ENCODE results near the gene DVL1.

The DVL1 gene

DNA sequence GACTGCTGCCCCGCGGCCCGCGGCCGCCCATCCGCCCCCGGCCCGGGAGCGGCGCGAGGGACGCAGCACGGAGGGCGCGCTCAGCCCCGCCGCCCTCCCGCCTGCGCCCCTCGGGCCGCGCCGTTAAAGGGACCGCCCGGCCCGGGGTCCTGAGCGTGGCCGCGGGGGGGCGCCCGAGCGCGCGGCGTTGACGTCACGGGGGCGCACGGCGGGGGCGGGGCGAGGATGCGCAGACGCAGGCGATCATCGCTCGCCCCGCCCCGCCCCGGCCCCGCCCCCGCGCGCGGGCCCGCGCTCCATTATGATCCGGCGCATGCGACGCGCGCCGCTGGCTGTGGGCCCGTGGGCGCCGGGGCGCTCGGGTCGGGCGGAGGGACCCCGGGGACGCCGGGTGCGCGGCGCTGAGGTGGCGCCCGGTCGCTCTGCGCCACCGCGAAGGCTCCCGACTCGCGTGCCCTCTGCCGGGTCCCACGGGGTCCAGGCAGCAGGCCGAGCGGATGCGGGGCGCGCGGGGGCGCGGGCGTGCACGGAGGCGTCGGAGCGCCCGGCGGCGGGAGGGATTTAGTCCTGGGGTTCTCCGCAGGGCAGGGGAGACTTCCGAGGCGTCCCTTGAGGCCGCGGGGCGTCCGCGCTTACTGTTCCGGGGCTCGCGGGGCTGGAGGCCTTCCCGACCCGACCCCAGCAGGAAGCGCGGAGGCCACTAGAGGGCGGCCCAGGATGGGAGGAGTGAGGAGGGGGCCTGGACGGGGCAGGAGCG, at the start of gene DVL1:
TSS of gene DVL1 (minus strand) at position 163 of the 757 bp plus-strand sequence. CDS start 353 bp downstream, outside the sequence.
- H3K27me3 ChIP-seq (ENCODE audit: insufficient read depth, insufficient read length), result no peaks in the 10 kb centered on the region
- H3K9me3 ChIP-seq (ENCODE audit: insufficient read depth, low read length), result no peaks in the 10 kb centered on the region
- H3K4me3 ChIP-seq (ENCODE audit: insufficient read length, low read depth), result peak within 1 kb of the TSS; percentile 66
- peaks cover 24% of the 10 kb centered on the region for H3K36me3 ChIP-seq (ENCODE audit: insufficient read depth, insufficient read length, low read length)
- DNase-seq (ENCODE audit: low read depth, low spot score), result no peak
- TF ChIP-seq YY1 (IDR thresholded peaks at IDR 0.05; ENCODE audit: insufficient read depth, insufficient read length) (no peak), ZNF274 (IDR thresholded peaks at IDR 0.05; ENCODE audit: low read depth, low read length) (no peak), SUZ12 (IDR thresholded peaks at IDR 0.05; ENCODE audit: extremely low read depth, insufficient read depth, insufficient read length) (no peak)
- H3K9ac ChIP-seq (ENCODE audit: insufficient read length, low read depth), result peak within 1 kb of the TSS; percentile 93
- peaks cover 15% of the 10 kb centered on the region for H3K4me1 ChIP-seq (ENCODE audit: insufficient read depth, insufficient read length)

DNA sequence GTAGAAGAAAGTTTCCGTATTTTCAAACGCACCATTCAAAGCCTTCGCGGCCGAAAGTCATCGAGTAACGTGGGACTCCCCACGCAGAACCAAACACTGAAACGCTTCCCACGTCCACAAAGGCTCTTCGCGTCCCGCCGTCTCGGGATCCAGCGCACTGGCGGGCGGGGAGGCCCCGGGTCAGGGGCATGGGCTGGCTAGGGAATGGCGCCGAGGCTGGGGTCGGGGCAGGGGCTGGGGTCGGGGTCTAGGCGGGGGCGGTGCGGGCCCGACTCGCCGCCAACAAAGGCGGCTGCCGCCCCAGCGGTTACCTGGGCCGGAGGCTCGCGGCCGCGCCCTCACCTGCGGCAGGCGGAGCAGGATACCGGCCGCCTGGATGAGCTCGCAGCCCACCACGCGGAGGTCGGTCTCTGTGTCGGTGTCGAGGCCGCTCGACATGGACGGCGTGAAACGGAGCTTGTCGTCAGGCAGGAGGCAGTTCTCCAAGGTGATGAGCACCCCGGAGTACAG, 49.5 kb upstream of the DVL1 start:
- H3K36me3 ChIP-seq (ENCODE audit: insufficient read depth, insufficient read length, low read length), result peaks cover 72% of the 10 kb centered on the region
- no peaks in the 10 kb centered on the region for H3K9me3 ChIP-seq (ENCODE audit: insufficient read depth, low read length)
- H3K9ac ChIP-seq (ENCODE audit: insufficient read length, low read depth), result peak overlapping the region; percentile 98
- DNase-seq (ENCODE audit: low read depth, low spot score), result no peak
- TF ChIP-seq SUZ12 (IDR thresholded peaks at IDR 0.05; ENCODE audit: extremely low read depth, insufficient read depth, insufficient read length) (no peak), ZNF274 (IDR thresholded peaks at IDR 0.05; ENCODE audit: low read depth, low read length) (no peak), YY1 (IDR thresholded peaks at IDR 0.05; ENCODE audit: insufficient read depth, insufficient read length) (no peak)
- H3K4me3 ChIP-seq (ENCODE audit: insufficient read length, low read depth), result peak overlapping the region; percentile 97
- H3K27me3 ChIP-seq (ENCODE audit: insufficient read depth, insufficient read length), result no peaks in the 10 kb centered on the region
- peaks cover 15% of the 10 kb centered on the region for H3K4me1 ChIP-seq (ENCODE audit: insufficient read depth, insufficient read length)

DNA sequence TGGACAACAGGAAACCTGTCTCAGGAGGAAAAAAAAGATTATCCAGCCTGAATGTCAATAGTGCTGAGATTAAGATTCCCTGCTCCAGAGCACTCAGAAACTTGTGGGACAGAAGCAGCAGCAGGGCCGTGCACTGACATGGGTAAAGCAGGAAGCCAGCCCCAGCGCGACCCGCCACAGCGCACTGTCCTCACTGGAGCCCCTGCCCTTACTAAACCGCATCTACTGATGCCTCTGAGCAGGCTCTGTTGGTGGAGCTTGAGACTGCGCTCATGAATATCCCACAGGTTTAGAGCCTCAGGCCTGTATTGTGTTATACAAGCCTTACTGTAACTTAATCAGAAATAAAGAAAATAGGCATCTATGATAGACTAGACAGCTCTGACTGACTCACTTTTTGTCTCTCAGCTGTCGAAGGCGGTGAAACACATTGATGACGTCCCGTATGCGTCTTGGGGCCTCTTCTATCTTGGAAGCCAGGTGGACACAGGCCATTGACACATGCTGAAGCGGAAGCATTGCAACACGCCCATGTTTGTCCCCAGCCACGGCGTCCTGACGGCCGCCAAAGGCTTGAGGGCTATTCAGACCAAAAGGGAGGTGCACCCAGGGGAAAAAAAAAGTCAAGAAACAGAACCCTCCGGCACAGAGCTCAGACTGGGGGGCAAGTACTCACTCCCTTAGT, 48.8 kb upstream of the DVL1 start:
- no peak for DNase-seq (ENCODE audit: low read depth, low spot score)
- H3K4me3 ChIP-seq (ENCODE audit: insufficient read length, low read depth), result peak overlapping the region; percentile 97
- no peak for TF ChIP-seq ZNF274 (IDR thresholded peaks at IDR 0.05; ENCODE audit: low read depth, low read length)
- TF ChIP-seq SUZ12 (IDR thresholded peaks at IDR 0.05; ENCODE audit: extremely low read depth, insufficient read depth, insufficient read length), result no peak
- TF ChIP-seq YY1 (IDR thresholded peaks at IDR 0.05; ENCODE audit: insufficient read depth, insufficient read length), result no peak
- peaks cover 15% of the 10 kb centered on the region for H3K4me1 ChIP-seq (ENCODE audit: insufficient read depth, insufficient read length)
- H3K27me3 ChIP-seq (ENCODE audit: insufficient read depth, insufficient read length), result no peaks in the 10 kb centered on the region
- peak overlapping the region; percentile 98 for H3K9ac ChIP-seq (ENCODE audit: insufficient read length, low read depth)
- no peaks in the 10 kb centered on the region for H3K9me3 ChIP-seq (ENCODE audit: insufficient read depth, low read length)
- H3K36me3 ChIP-seq (ENCODE audit: insufficient read depth, insufficient read length, low read length), result peaks cover 74% of the 10 kb centered on the region

DNA sequence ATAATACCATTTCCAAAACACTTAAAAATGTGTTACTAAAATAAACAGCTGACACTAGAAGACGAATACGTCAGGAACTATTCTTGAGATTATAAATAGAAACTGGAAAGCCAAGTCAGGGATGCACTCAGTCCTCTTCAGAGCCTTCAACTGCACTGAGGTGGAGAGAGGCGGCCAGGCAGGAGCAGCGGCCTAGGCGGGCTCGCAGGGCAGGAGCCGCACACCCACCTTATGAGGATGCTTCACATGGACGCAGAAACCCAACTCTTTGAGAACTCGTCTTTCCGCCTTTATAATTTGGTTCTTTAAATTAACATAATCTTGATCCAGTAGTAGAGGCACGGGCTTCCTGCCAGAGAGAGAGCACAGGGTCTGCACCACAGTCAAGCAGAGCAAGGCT, 45.9 kb upstream of the DVL1 start:
- H3K27me3 ChIP-seq (ENCODE audit: insufficient read depth, insufficient read length), result no peaks in the 10 kb centered on the region
- H3K9ac ChIP-seq (ENCODE audit: insufficient read length, low read depth), result peak overlapping the region; percentile 32
- H3K36me3 ChIP-seq (ENCODE audit: insufficient read depth, insufficient read length, low read length), result peaks cover 78% of the 10 kb centered on the region
- H3K4me3 ChIP-seq (ENCODE audit: insufficient read length, low read depth), result no peak overlapping the region
- no peak for DNase-seq (ENCODE audit: low read depth, low spot score)
- H3K9me3 ChIP-seq (ENCODE audit: insufficient read depth, low read length), result no peaks in the 10 kb centered on the region
- peaks cover 4% of the 10 kb centered on the region for H3K4me1 ChIP-seq (ENCODE audit: insufficient read depth, insufficient read length)
- no peak for TF ChIP-seq YY1 (IDR thresholded peaks at IDR 0.05; ENCODE audit: insufficient read depth, insufficient read length)
- no peak for TF ChIP-seq ZNF274 (IDR thresholded peaks at IDR 0.05; ENCODE audit: low read depth, low read length)
- no peak for TF ChIP-seq SUZ12 (IDR thresholded peaks at IDR 0.05; ENCODE audit: extremely low read depth, insufficient read depth, insufficient read length)

DNA sequence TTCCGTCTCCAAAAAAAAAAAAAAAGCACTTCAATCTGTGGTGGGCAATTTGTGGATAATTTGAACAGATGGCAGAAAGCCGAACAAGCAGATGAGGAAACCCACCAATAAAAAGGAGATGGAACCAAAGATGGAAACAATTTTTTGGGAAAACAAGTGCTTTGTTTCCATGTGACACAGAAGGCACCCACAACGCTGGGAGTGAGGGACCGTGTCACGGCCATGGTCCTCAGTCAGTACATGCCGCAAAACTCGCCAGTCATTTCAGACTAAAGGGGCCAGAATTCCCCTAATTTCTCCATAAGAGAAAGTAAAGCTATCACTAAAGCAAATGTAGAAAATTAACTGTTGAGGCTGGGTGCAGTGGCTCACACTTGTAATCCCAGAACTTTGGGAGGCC, 44.9 kb upstream of the DVL1 start:
- peaks cover 84% of the 10 kb centered on the region for H3K36me3 ChIP-seq (ENCODE audit: insufficient read depth, insufficient read length, low read length)
- DNase-seq (ENCODE audit: low read depth, low spot score), result no peak

DNA sequence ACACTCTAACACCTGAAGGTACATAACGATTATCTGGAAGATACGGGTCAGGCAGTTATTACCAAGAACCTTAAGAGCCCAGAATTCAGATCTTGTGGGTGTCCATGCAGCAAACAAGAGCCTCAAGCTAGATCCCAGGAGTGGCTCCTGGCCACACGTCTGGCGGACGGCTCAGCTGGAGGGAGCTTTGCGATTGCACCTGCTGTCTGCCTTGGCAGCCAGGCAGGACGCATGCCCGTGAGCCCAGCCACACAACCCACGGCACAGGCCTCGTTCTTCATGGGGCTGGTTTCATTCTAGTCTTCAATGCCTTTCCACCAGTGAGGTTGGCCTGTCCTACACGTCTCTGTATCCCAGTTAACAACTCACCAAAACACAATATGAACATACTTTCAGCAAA, 44.2 kb upstream of the DVL1 start:
- Histone ChIP-seq H3K36me3 (ENCODE audit: insufficient read depth, insufficient read length, low read length) (peaks cover 83% of the 10 kb centered on the region), H3K9me3 (ENCODE audit: insufficient read depth, low read length) (no peaks in the 10 kb centered on the region), H3K9ac (ENCODE audit: insufficient read length, low read depth) (no peak overlapping the region), H3K4me1 (ENCODE audit: insufficient read depth, insufficient read length) (peaks cover 4% of the 10 kb centered on the region), H3K4me3 (ENCODE audit: insufficient read length, low read depth) (no peak overlapping the region), H3K27me3 (ENCODE audit: insufficient read depth, insufficient read length) (no peaks in the 10 kb centered on the region)
- no peak for DNase-seq (ENCODE audit: low read depth, low spot score)
- TF ChIP-seq YY1 (IDR thresholded peaks at IDR 0.05; ENCODE audit: insufficient read depth, insufficient read length) (no peak), ZNF274 (IDR thresholded peaks at IDR 0.05; ENCODE audit: low read depth, low read length) (no peak), SUZ12 (IDR thresholded peaks at IDR 0.05; ENCODE audit: extremely low read depth, insufficient read depth, insufficient read length) (no peak)

More for the DNA sequence above, 44.9 kb upstream of the DVL1 start:
- Histone ChIP-seq H3K27me3 (ENCODE audit: insufficient read depth, insufficient read length) (no peaks in the 10 kb centered on the region), H3K4me1 (ENCODE audit: insufficient read depth, insufficient read length) (peaks cover 4% of the 10 kb centered on the region), H3K9me3 (ENCODE audit: insufficient read depth, low read length) (no peaks in the 10 kb centered on the region), H3K4me3 (ENCODE audit: insufficient read length, low read depth) (no peak overlapping the region), H3K9ac (ENCODE audit: insufficient read length, low read depth) (no peak overlapping the region)
- TF ChIP-seq YY1 (IDR thresholded peaks at IDR 0.05; ENCODE audit: insufficient read depth, insufficient read length) (no peak), SUZ12 (IDR thresholded peaks at IDR 0.05; ENCODE audit: extremely low read depth, insufficient read depth, insufficient read length) (no peak), ZNF274 (IDR thresholded peaks at IDR 0.05; ENCODE audit: low read depth, low read length) (no peak)

DNA sequence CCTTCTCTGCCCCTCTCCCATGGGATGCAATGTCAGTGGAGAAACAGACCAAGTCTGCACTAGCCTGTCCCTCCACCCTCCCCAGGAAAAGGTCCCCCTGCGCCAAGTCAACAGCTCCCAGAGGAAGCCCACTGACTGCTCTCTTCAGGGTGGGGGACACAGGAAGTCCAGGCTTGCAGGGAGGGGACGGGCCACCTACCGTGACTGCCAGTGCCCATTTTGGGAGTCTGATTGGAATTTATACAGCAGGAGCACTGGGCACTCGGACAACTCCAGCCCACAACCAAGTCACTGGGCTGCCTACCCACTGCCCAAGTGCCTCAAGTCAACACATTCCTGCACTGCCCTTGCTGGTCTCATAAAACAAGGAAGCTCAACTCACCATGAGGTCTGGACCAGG, 43.8 kb upstream of the DVL1 start:
- no peak for DNase-seq (ENCODE audit: low read depth, low spot score)
- no peaks in the 10 kb centered on the region for H3K9me3 ChIP-seq (ENCODE audit: insufficient read depth, low read length)
- no peak overlapping the region for H3K4me3 ChIP-seq (ENCODE audit: insufficient read length, low read depth)
- peaks cover 2% of the 10 kb centered on the region for H3K4me1 ChIP-seq (ENCODE audit: insufficient read depth, insufficient read length)
- no peak overlapping the region for H3K9ac ChIP-seq (ENCODE audit: insufficient read length, low read depth)
- no peaks in the 10 kb centered on the region for H3K27me3 ChIP-seq (ENCODE audit: insufficient read depth, insufficient read length)
- TF ChIP-seq YY1 (IDR thresholded peaks at IDR 0.05; ENCODE audit: insufficient read depth, insufficient read length) (no peak), ZNF274 (IDR thresholded peaks at IDR 0.05; ENCODE audit: low read depth, low read length) (no peak), SUZ12 (IDR thresholded peaks at IDR 0.05; ENCODE audit: extremely low read depth, insufficient read depth, insufficient read length) (no peak)
- H3K36me3 ChIP-seq (ENCODE audit: insufficient read depth, insufficient read length, low read length), result peaks cover 81% of the 10 kb centered on the region

Measured in NT2/D1 (cell line).